Mucosa of stomach (tissue), 1 donor: ENCODE measurements around the gene DHX35.

Source experiments
- H3K27me3 ChIP-seq: one replicate; pipeline ENCODE4 v1.7.0; 2013; ENCODE audit warnings: mild to moderate bottlenecking, low read length; ENCODE audit not compliant: control insufficient read depth, insufficient read depth
- H3K36me3 ChIP-seq: one replicate; pipeline ENCODE4 v1.7.0; 2013; ENCODE audit warnings: low read length; ENCODE audit not compliant: control insufficient read depth, insufficient read depth
- H3K4me1 ChIP-seq: one replicate; pipeline ENCODE4 v1.7.0; 2013; ENCODE audit warnings: mild to moderate bottlenecking, low read length; ENCODE audit not compliant: control insufficient read depth, insufficient read depth
- H3K4me3 ChIP-seq: one replicate; pipeline ENCODE4 v1.7.0; 2013; ENCODE audit warnings: low read length
- H3K9ac ChIP-seq: one replicate; pipeline ENCODE4 v1.7.0; 2013; ENCODE audit warnings: mild to moderate bottlenecking, low read length, moderate library complexity
- H3K9me3 ChIP-seq: one replicate; pipeline ENCODE4 v1.7.0; 2013; ENCODE audit warnings: mild to moderate bottlenecking, low read length, moderate library complexity; ENCODE audit not compliant: control insufficient read depth
- donor health status: Pancreatic carcinoma.

Gene DHX35

GRCh38 chr20:38927902-38928578 is 34.1 kb upstream of the DHX35 start:
- Histone ChIP-seq H3K9me3 (no peaks in the 10 kb centered on the region), H3K27me3 (no peaks in the 10 kb centered on the region), H3K36me3 (no peaks in the 10 kb centered on the region), H3K4me1 (peaks cover 15% of the 10 kb centered on the region), H3K4me3 (no peak overlapping the region), H3K9ac (no peak overlapping the region)

- H3K4me1 ChIP-seq = peaks cover 15% of the 10 kb centered on the region
- no peaks in the 10 kb centered on the region for H3K27me3 ChIP-seq
- H3K9me3 ChIP-seq = no peaks in the 10 kb centered on the region
- no peak overlapping the region for H3K4me3 ChIP-seq
- H3K36me3 ChIP-seq = no peaks in the 10 kb centered on the region
- H3K9ac ChIP-seq = no peak overlapping the region
Measured at GRCh38 chr20:38930242-38930569, 31.9 kb upstream of the DHX35 start.

- Histone ChIP-seq H3K4me1 (peaks cover 7% of the 10 kb centered on the region), H3K36me3 (no peaks in the 10 kb centered on the region), H3K9ac (no peak overlapping the region), H3K9me3 (no peaks in the 10 kb centered on the region), H3K4me3 (no peak overlapping the region), H3K27me3 (no peaks in the 10 kb centered on the region)
Measured at GRCh38 chr20:38931984-38932383, 30.2 kb upstream of the DHX35 start.

GRCh38 chr20:38932457-38933120 is 29.6 kb upstream of the DHX35 start:
- no peaks in the 10 kb centered on the region for H3K27me3 ChIP-seq
- no peaks in the 10 kb centered on the region for H3K9me3 ChIP-seq
- H3K4me3 ChIP-seq = no peak overlapping the region
- H3K9ac ChIP-seq = no peak overlapping the region
- peaks cover 4% of the 10 kb centered on the region for H3K4me1 ChIP-seq
- no peaks in the 10 kb centered on the region for H3K36me3 ChIP-seq

- Histone ChIP-seq H3K4me3 (no peak overlapping the region), H3K27me3 (no peaks in the 10 kb centered on the region), H3K9ac (no peak overlapping the region), H3K4me1 (no peaks in the 10 kb centered on the region), H3K9me3 (no peaks in the 10 kb centered on the region), H3K36me3 (no peaks in the 10 kb centered on the region)
Measured at GRCh38 chr20:38934530-38934929, 27.6 kb upstream of the DHX35 start.

- H3K4me3 ChIP-seq = no peak overlapping the region
- no peaks in the 10 kb centered on the region for H3K4me1 ChIP-seq
- H3K36me3 ChIP-seq = no peaks in the 10 kb centered on the region
- H3K9me3 ChIP-seq = no peaks in the 10 kb centered on the region
- no peak overlapping the region for H3K9ac ChIP-seq
- no peaks in the 10 kb centered on the region for H3K27me3 ChIP-seq
Measured at GRCh38 chr20:38935285-38935684, 26.9 kb upstream of the DHX35 start.

GRCh38 chr20:38935967-38936407 is 26.2 kb upstream of the DHX35 start:
- Histone ChIP-seq H3K36me3 (no peaks in the 10 kb centered on the region), H3K9me3 (no peaks in the 10 kb centered on the region), H3K27me3 (no peaks in the 10 kb centered on the region), H3K4me3 (no peak overlapping the region), H3K4me1 (no peaks in the 10 kb centered on the region), H3K9ac (no peak overlapping the region)

- Histone ChIP-seq H3K9ac (no peak overlapping the region), H3K4me3 (no peak overlapping the region), H3K36me3 (no peaks in the 10 kb centered on the region), H3K9me3 (no peaks in the 10 kb centered on the region), H3K27me3 (no peaks in the 10 kb centered on the region), H3K4me1 (no peaks in the 10 kb centered on the region)
Measured at GRCh38 chr20:38937000-38937399, 25.1 kb upstream of the DHX35 start.

- Histone ChIP-seq H3K4me3 (no peak overlapping the region), H3K27me3 (no peaks in the 10 kb centered on the region), H3K9ac (no peak overlapping the region), H3K4me1 (no peaks in the 10 kb centered on the region), H3K9me3 (no peaks in the 10 kb centered on the region), H3K36me3 (no peaks in the 10 kb centered on the region)
Measured at GRCh38 chr20:38937978-38938473, 24.1 kb upstream of the DHX35 start.

GRCh38 chr20:38939686-38940085 is 22.5 kb upstream of the DHX35 start:
- H3K4me3 ChIP-seq = no peak overlapping the region
- no peaks in the 10 kb centered on the region for H3K27me3 ChIP-seq
- no peak overlapping the region for H3K9ac ChIP-seq
- H3K9me3 ChIP-seq = no peaks in the 10 kb centered on the region
- H3K36me3 ChIP-seq = no peaks in the 10 kb centered on the region
- no peaks in the 10 kb centered on the region for H3K4me1 ChIP-seq

GRCh38 chr20:38940644-38941043 is 21.5 kb upstream of the DHX35 start:
- no peaks in the 10 kb centered on the region for H3K36me3 ChIP-seq
- H3K9me3 ChIP-seq = no peaks in the 10 kb centered on the region
- H3K27me3 ChIP-seq = no peaks in the 10 kb centered on the region
- no peak overlapping the region for H3K4me3 ChIP-seq
- H3K9ac ChIP-seq = no peak overlapping the region
- H3K4me1 ChIP-seq = no peaks in the 10 kb centered on the region

- Histone ChIP-seq H3K4me1 (no peaks in the 10 kb centered on the region), H3K36me3 (no peaks in the 10 kb centered on the region), H3K4me3 (no peak overlapping the region), H3K27me3 (no peaks in the 10 kb centered on the region), H3K9ac (no peak overlapping the region), H3K9me3 (no peaks in the 10 kb centered on the region)
Measured at GRCh38 chr20:38941726-38942389, 20.3 kb upstream of the DHX35 start.
